Inflammatory macrophage treated with lipopolysaccharide for 4 hours (primary cell): ENCODE data around the gene SLC26A4.
A peak's percentile ranks its signal among the peaks of the same experiment; 100 is the strongest.

ENCODE experiments used
- DNase-seq: peaks from one replicate; pipeline ENCODE4 v3.0.0-alpha.2; 2020

SLC26A4 gene

GRCh38 chr7:107661081-107661864 lies 645 bp downstream of the SLC26A4 start:
- peak; percentile 7 for DNase-seq

- DNase-seq, result no peak
These were observed 1.3 kb downstream of the SLC26A4 start for GRCh38 chr7:107661865-107662379.

GRCh38 chr7:107663196-107663595 lies 2.6 kb downstream of the SLC26A4 start:
- no peak for DNase-seq

DNA sequence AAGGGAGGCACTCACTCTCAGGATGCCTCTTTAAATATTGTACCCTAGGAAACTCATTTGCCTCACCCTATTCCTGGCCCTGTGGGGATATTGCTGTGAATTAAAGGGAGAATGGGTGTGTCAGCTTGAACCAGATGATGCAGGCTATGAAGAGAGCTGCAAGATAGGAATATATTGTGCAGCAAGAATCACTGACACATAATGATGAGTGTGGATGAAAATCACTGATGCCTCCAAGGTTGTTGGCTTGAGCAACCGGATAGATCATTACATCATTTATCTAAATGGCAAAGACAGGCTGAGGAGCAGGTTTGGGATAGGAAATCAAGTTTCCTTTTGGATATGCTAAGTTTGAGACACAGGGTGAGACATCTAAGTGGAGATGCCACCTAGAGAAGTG lies 6.2 kb downstream of the SLC26A4 start:
- DNase-seq, result no peak

- no peak for DNase-seq
These were observed 6.7 kb downstream of the SLC26A4 start for GRCh38 chr7:107667341-107667740.

GRCh38 chr7:107668296-107668695 lies 7.7 kb downstream of the SLC26A4 start:
- DNase-seq, result no peak

DNA sequence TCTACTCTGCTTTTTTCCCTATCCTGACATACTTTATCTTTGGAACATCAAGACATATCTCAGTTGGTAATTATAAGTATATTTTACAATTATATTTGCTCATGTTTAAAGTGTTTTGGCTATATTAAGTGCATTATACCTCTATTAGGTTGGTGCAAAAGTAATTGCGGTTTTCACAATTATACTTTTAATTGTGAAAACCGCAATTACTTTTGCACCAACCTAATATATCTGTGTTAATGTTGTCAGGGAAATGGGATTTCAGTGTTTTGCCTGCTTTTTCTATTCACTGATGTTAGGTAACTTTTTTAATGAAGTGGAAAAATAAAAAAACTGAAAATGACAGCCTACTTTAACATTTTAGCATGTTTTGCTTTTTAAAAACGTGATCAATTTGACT lies 11.6 kb downstream of the SLC26A4 start:
- no peak for DNase-seq

DNA sequence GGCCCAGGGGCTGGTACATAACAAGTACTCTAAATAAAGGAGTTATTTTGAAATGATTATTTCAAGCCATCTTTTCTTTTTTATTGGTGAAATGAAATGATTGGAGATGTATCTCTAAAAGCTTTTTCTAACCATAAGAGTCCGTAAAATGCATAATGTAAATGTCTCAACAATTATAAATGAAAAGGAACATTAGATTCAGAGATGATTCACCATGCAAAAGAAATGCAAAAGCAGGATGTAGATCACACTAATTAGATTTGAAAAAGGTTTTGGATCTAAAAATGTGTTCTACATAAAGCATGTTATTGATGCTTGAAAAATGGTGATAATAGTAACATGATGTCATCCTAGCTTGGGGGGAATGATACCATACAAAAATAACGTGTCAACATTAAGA lies 15.6 kb downstream of the SLC26A4 start:
- DNase-seq, result no peak

- DNase-seq, result no peak
These were observed 17.6 kb downstream of the SLC26A4 start for GRCh38 chr7:107678110-107678753.

DNA sequence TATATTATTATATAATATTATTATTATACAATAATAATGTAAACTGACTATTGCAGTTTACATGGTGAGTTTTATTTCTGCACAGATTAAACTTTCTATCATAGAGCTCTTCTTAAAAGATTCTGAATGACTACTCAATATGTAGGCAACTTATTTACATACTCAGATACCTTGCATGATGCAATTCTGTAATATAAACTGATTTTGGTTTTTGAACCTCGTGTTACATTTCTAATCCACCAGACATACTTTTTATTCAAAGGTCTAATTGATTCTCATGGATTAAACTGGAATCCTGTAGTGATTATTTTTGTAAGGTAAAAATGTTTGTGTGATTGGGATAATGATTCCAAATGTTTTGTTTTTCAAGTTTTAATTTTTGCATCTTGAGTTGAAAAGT lies 19.9 kb downstream of the SLC26A4 start:
- DNase-seq, result no peak

DNA sequence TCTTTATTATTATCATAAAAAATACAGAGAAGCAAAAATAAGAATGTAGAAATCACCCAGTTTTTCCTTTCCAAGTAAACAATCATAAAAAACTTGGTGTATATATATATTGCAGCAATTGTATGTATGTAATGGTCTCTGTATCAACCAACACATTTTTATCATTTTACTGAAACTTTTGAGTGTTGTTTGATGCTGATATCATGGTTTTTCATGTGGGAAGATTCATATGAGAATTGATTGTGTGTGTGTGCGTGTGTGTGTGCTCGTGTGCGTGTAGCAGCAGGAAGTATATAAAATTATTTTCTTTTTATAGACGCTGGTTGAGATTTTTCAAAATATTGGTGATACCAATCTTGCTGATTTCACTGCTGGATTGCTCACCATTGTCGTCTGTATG lies 22.3 kb downstream of the SLC26A4 start:
- DNase-seq, result no peak

DNA sequence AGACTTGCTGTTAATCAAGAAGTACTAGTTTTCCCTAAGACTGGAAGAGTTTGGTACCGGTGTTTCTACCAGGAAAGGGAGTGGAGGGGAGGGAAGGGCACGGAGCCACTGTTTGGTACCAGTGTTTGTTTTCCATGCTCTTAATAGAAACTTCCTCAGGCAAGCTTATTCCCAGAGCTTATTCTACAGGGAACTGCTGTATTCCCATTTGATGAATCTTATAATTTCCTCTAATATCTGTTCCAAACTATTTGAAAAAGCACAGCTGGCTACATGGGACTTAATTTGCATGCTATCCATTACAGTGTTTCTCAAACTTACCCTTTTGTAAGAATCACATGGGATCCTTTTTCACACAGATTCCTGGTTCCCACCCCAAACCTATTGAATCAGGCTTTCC lies 23.7 kb downstream of the SLC26A4 start:
- no peak for DNase-seq

DNA sequence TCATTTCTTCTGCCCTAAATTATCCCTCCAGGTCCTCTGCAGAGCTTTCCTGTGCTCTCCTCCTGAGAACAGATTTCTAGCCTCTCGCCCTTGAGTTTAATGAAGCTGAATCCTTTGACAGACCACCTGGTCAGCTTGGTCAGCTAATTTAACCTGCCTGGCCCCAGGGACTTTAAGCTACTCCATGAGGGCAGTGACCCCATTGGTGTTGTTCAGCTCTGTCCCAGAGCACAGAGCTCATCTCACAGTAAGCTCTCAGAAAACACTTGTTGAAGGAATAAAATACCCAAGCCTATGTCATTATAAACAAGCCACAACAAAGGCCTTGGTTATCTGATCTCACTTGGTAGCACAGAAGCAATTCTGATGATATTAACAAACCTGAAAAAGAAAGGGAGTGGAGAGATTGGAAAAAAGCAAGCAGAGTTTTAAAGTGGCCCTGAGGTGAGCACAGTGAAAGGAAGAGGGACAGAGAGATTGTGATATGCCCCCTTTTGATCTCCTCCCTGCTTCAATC lies 24.4 kb downstream of the SLC26A4 start:
- no peak for DNase-seq

DNA sequence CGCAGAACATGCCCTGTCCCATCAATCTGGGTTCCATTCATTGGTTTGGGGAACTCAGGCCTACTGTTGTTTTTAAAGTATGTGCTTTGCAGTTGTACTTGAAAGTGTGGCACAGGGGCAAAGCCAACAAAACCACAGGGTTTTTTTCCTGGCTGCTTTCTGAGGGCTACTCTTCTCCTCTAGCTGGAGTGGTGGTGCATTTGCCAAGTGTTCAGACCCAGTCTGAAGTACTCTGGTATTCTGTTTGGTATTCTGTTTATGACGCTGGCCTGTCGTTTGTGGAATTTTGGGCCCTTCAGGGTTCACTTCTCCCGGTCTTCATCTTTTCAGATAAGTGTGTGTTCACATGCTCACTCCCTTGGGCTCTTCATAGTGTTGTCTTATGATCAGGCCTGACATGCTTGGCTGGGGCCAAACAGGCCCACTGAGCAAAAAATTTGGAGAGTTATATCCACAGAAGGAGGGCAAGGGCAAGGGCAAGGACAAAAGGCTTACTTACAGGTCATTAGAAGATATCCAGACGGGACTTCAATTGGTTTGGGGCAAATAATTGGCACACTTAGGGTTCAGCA lies 26.3 kb downstream of the SLC26A4 start:
- DNase-seq, result no peak

GRCh38 chr7:107687656-107688055 lies 27.0 kb downstream of the SLC26A4 start:
- no peak for DNase-seq

- DNase-seq, result no peak
These were observed 28.9 kb downstream of the SLC26A4 start for GRCh38 chr7:107689553-107689952.

- DNase-seq, result no peak
These were observed 29.5 kb downstream of the SLC26A4 start for GRCh38 chr7:107690084-107690483.

GRCh38 chr7:107690611-107691010 lies 30.0 kb downstream of the SLC26A4 start:
- DNase-seq, result no peak

DNA sequence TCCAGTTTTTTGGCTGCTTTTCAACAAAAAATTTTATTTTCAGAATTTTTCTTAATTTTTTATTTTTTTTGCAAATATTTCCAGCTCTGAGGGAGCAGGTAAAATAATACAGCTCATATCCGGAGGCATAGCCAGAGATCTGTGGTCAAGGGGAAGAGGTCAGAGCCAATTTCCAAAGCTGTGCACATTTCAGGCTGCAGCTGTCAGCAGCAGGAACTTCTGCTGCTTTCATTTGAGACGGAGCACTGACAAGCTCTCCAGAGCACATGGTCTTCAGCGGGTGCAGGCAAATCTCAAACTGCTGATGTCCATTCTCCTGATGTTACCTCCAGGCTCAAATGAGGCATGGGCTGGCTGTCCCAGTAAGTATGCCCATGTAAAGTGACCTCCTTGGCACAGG lies 31.1 kb downstream of the SLC26A4 start:
- DNase-seq, result no peak

- DNase-seq, result no peak
These were observed 31.9 kb downstream of the SLC26A4 start for GRCh38 chr7:107692501-107692900.

GRCh38 chr7:107693396-107693795 lies 32.8 kb downstream of the SLC26A4 start:
- no peak for DNase-seq

DNA sequence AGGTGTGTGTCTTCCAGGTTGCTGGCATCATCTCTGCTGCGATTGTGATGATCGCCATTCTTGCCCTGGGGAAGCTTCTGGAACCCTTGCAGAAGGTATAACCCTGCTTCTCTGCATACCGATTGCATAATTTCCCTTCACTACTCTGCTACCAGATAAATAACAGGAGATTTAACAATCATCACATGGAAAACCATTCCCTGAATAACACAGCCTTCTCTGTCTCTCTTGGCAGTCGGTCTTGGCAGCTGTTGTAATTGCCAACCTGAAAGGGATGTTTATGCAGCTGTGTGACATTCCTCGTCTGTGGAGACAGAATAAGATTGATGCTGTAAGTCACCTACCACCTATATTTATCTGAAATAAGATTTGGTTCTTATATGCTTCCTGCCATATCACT lies 33.8 kb downstream of the SLC26A4 start:
- DNase-seq, result no peak

GRCh38 chr7:107696330-107696946 lies 35.8 kb downstream of the SLC26A4 start:
- DNase-seq, result no peak
